ENCODE results near the gene MAPK6.
"Not testable (repeated sequence)": the region's sequence is repeated elsewhere in the genome, so short reads cannot be mapped to it uniquely, and the experiment has no call there.

The MAPK6 gene

GRCh38 chr15:52050416-52050815, 31.4 kb downstream of the MAPK6 start:
- Mint-ChIP-seq H3K4me1 (ENCODE audit: low read depth) (peaks cover 19% of the 10 kb centered on the region), H3K4me3 (no peak overlapping the region), H3K9me3 (ENCODE audit: low read depth) (no peaks in the 10 kb centered on the region), H3K27ac (no peak overlapping the region), H3K27me3 (no peaks in the 10 kb centered on the region), H3K36me3 (peaks cover 15% of the 10 kb centered on the region)

- H3K36me3 Mint-ChIP-seq: peaks cover 12% of the 10 kb centered on the region
- H3K4me1 Mint-ChIP-seq (ENCODE audit: low read depth): peaks cover 3% of the 10 kb centered on the region
- no peak overlapping the region for H3K27ac Mint-ChIP-seq
- H3K4me3 Mint-ChIP-seq: no peak overlapping the region
- H3K9me3 Mint-ChIP-seq (ENCODE audit: low read depth): no peaks in the 10 kb centered on the region
- no peaks in the 10 kb centered on the region for H3K27me3 Mint-ChIP-seq
Measured at GRCh38 chr15:52052066-52052935, 33.3 kb downstream of the MAPK6 start.

- no peak overlapping the region for H3K4me3 Mint-ChIP-seq
- H3K9me3 Mint-ChIP-seq (ENCODE audit: low read depth): no peaks in the 10 kb centered on the region
- H3K27me3 Mint-ChIP-seq: no peaks in the 10 kb centered on the region
- peaks cover 11% of the 10 kb centered on the region for H3K36me3 Mint-ChIP-seq
- no peak overlapping the region for H3K27ac Mint-ChIP-seq
- H3K4me1 Mint-ChIP-seq (ENCODE audit: low read depth): no peaks in the 10 kb centered on the region
Measured at GRCh38 chr15:52054381-52054780, 35.4 kb downstream of the MAPK6 start.

- H3K4me3 Mint-ChIP-seq; H3K4me1 Mint-ChIP-seq (ENCODE audit: low read depth); H3K9me3 Mint-ChIP-seq (ENCODE audit: low read depth); H3K27ac Mint-ChIP-seq; H3K27me3 Mint-ChIP-seq: not testable (repeated sequence)
- peaks cover 11% of the 10 kb centered on the region for H3K36me3 Mint-ChIP-seq
Measured at GRCh38 chr15:52054858-52055257, 35.8 kb downstream of the MAPK6 start.

GRCh38 chr15:52056001-52056400, 37.0 kb downstream of the MAPK6 start:
- no peaks in the 10 kb centered on the region for H3K9me3 Mint-ChIP-seq (ENCODE audit: low read depth)
- H3K27ac Mint-ChIP-seq: no peak overlapping the region
- peaks cover 17% of the 10 kb centered on the region for H3K36me3 Mint-ChIP-seq
- no peaks in the 10 kb centered on the region for H3K4me1 Mint-ChIP-seq (ENCODE audit: low read depth)
- no peaks in the 10 kb centered on the region for H3K27me3 Mint-ChIP-seq
- no peak overlapping the region for H3K4me3 Mint-ChIP-seq

- Mint-ChIP-seq H3K36me3 (peaks cover 17% of the 10 kb centered on the region), H3K9me3 (ENCODE audit: low read depth) (no peaks in the 10 kb centered on the region), H3K4me1 (ENCODE audit: low read depth) (no peaks in the 10 kb centered on the region), H3K4me3 (no peak overlapping the region), H3K27ac (no peak overlapping the region), H3K27me3 (no peaks in the 10 kb centered on the region)
Measured at GRCh38 chr15:52056496-52056895, 37.5 kb downstream of the MAPK6 start.

- H3K27ac Mint-ChIP-seq: no peak overlapping the region
- H3K9me3 Mint-ChIP-seq (ENCODE audit: low read depth): no peaks in the 10 kb centered on the region
- no peak overlapping the region for H3K4me3 Mint-ChIP-seq
- peaks cover 9% of the 10 kb centered on the region for H3K36me3 Mint-ChIP-seq
- no peaks in the 10 kb centered on the region for H3K4me1 Mint-ChIP-seq (ENCODE audit: low read depth)
- no peaks in the 10 kb centered on the region for H3K27me3 Mint-ChIP-seq
Measured at GRCh38 chr15:52057996-52058395, 39.0 kb downstream of the MAPK6 start.

GRCh38 chr15:52060501-52060900, 41.5 kb downstream of the MAPK6 start:
- Mint-ChIP-seq H3K36me3 (peaks cover 13% of the 10 kb centered on the region), H3K27me3 (no peaks in the 10 kb centered on the region), H3K27ac (peak overlapping the region; percentile 10), H3K4me1 (ENCODE audit: low read depth) (no peaks in the 10 kb centered on the region), H3K9me3 (ENCODE audit: low read depth) (no peaks in the 10 kb centered on the region), H3K4me3 (no peak overlapping the region)

GRCh38 chr15:52066842-52067544, 48.0 kb downstream of the MAPK6 start:
- H3K9me3 Mint-ChIP-seq (ENCODE audit: low read depth): no peaks in the 10 kb centered on the region
- no peaks in the 10 kb centered on the region for H3K27me3 Mint-ChIP-seq
- H3K4me1 Mint-ChIP-seq (ENCODE audit: low read depth): peaks cover 17% of the 10 kb centered on the region
- H3K36me3 Mint-ChIP-seq: peaks cover 4% of the 10 kb centered on the region
- no peak overlapping the region for H3K4me3 Mint-ChIP-seq
- H3K27ac Mint-ChIP-seq: peak overlapping the region; percentile 62

- peaks cover 17% of the 10 kb centered on the region for H3K4me1 Mint-ChIP-seq (ENCODE audit: low read depth)
Measured at GRCh38 chr15:52067545-52067926, 48.5 kb downstream of the MAPK6 start.

GRCh38 chr15:52068004-52068615, 49.1 kb downstream of the MAPK6 start:
- no peaks in the 10 kb centered on the region for H3K9me3 Mint-ChIP-seq (ENCODE audit: low read depth)
- H3K27ac Mint-ChIP-seq: no peak overlapping the region
- H3K36me3 Mint-ChIP-seq: peaks cover 4% of the 10 kb centered on the region
- H3K27me3 Mint-ChIP-seq: no peaks in the 10 kb centered on the region
- no peak overlapping the region for H3K4me3 Mint-ChIP-seq
- H3K4me1 Mint-ChIP-seq (ENCODE audit: low read depth): peaks cover 17% of the 10 kb centered on the region

More at GRCh38 chr15:52067545-52067926, 48.5 kb downstream of the MAPK6 start:
- Mint-ChIP-seq H3K36me3 (peaks cover 4% of the 10 kb centered on the region), H3K9me3 (ENCODE audit: low read depth) (no peaks in the 10 kb centered on the region), H3K27me3 (no peaks in the 10 kb centered on the region), H3K27ac (peak overlapping the region; percentile 62), H3K4me3 (no peak overlapping the region)

- no peaks in the 10 kb centered on the region for H3K36me3 Mint-ChIP-seq
- no peak overlapping the region for H3K27ac Mint-ChIP-seq
- H3K9me3 Mint-ChIP-seq (ENCODE audit: low read depth): no peaks in the 10 kb centered on the region
- H3K4me1 Mint-ChIP-seq (ENCODE audit: low read depth): peaks cover 17% of the 10 kb centered on the region
- H3K4me3 Mint-ChIP-seq: no peak overlapping the region
- no peaks in the 10 kb centered on the region for H3K27me3 Mint-ChIP-seq
Measured at GRCh38 chr15:52069559-52069958, 50.5 kb downstream of the MAPK6 start.

GRCh38 chr15:52071570-52071969, 52.6 kb downstream of the MAPK6 start:
- no peak overlapping the region for H3K4me3 Mint-ChIP-seq
- H3K9me3 Mint-ChIP-seq (ENCODE audit: low read depth): no peaks in the 10 kb centered on the region
- peaks cover 14% of the 10 kb centered on the region for H3K4me1 Mint-ChIP-seq (ENCODE audit: low read depth)
- H3K36me3 Mint-ChIP-seq: no peaks in the 10 kb centered on the region
- no peaks in the 10 kb centered on the region for H3K27me3 Mint-ChIP-seq
- H3K27ac Mint-ChIP-seq: no peak overlapping the region

GRCh38 chr15:52076889-52077781, 58.1 kb downstream of the MAPK6 start:
- H3K4me3 Mint-ChIP-seq: no peak overlapping the region
- no peaks in the 10 kb centered on the region for H3K36me3 Mint-ChIP-seq
- H3K4me1 Mint-ChIP-seq (ENCODE audit: low read depth): peaks cover 2% of the 10 kb centered on the region
- no peaks in the 10 kb centered on the region for H3K9me3 Mint-ChIP-seq (ENCODE audit: low read depth)
- no peaks in the 10 kb centered on the region for H3K27me3 Mint-ChIP-seq
- H3K27ac Mint-ChIP-seq: no peak overlapping the region
